DMS 273 (cell line): Measurements from ENCODE around the gene RNASET2.
"Not testable (repeated sequence)": the region's sequence is repeated elsewhere in the genome, so short reads cannot be mapped to it uniquely, and the experiment has no call there.

Experiments used
- DNase-seq: peaks from one replicate; lab custom pipeline; 2025; ENCODE audit not compliant: unreplicated experiment; lab: John Stamatoyannopoulos, UW

The RNASET2 gene

DNA sequence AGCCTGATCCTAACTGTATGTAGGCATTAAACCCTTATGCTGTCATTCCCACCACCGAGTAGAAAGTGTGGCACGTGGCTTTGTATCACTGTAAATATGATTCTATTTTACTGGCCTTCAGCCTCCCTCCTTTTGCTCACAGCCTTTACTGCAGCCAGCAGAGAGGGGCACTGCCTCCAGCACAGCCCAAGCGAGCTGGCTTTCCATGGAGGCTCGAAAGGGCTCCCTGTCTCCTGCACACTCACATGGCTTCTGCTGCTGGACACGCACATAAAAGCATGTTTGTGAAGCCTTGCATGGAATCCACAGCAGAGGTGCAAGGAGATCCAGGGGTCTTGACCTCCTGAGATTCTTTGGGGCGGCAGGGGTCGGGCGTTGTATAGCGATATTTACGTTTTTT lies 51.3 kb downstream of the RNASET2 start:
- DNase-seq: no peak

DNA sequence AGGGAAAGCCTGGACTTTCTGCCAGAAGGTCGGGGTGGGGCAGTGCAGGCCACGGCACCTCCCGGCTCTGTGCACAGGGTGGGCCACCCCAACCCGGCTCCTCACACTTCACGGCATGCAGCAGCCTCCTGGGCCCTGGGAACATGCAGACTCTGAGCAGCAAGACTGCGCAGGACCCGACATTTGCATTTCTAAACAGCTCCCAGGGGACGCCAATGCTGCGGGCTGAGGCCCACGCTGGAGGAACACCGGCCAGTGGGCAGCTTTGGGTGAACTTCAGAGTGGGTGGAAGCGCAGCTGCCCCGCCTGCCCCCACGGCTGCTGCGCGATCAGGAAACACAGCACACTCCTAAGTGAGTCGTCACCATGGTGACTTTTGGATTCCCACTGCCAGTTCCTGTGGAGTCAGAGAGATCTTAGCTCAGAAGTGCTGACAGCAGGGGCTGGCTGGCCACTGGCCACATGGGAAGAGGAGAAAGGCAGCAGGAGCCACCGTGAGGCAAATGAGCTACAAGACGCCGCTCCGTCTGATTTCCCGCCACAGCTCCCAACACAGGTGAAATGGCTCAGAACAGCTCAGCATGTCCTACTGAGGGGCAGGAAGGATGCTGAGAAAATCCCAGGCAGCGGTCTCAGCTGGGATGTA lies 52.1 kb downstream of the RNASET2 start:
- DNase-seq: peak; percentile 80

DNA sequence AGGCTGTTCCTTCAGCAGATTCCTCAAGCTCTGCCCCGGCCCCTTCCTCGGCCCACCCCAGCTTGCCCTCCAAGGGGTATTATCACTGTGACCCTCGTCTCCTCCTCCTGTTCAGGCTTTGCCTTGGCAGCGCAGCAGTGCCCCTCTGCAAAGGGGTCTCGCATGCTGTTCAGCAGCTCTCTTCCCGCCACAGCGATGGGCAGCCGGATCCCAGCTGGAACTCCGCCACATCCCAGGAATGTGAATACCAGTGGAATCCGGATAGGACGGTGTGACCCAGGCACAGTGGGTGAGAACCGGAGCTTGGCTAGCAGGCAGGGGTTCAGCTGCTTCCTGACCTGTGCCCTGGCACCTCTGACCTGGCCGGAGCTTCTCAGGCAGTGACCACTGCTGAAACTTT lies 52.9 kb downstream of the RNASET2 start:
- no peak for DNase-seq

DNA sequence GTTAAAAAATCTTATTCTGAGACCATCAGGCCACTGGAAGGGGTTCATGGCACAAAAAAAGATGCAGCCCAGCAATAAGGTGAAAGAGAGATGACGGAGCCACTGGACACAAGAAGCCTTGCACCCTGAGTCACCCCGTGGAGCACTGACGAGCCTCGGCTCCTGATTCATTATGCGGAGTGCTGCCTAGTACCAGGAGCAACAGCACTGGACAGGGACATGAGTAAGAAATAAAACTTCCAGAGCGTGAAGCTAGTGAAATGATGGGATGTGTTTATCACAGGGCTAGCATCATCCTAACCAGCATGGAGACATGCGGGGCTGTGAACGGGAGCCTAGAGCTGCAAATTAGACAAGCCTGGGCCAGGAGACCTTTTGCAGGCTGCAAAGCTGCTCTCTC lies 53.3 kb downstream of the RNASET2 start:
- no peak for DNase-seq

DNA sequence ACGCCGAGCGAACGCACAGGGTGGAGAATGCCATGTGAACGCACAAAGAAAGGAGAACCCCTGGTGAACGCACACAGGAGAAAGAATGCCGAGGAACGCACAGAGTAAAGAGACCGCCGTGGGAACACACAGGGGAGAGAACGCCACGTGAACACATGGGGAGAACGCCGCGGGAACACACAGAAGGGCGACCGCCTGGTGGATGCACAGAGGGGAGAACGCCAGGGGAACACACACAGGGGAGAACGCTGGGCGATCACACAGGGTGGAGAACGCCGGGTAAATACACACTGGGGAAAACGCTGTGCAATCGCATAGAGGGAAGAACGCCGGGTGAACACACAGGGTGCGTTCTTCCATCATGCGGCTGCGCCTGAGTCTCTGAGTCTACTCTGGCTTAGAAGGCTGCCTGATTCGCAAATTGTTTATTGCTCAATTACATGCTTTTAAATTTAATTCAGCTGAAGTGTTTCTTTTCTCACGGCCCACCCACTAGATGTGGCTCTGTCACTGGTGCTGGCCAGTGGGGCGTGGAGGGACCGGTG lies 54.1 kb downstream of the RNASET2 start:
- DNase-seq: no peak

DNA sequence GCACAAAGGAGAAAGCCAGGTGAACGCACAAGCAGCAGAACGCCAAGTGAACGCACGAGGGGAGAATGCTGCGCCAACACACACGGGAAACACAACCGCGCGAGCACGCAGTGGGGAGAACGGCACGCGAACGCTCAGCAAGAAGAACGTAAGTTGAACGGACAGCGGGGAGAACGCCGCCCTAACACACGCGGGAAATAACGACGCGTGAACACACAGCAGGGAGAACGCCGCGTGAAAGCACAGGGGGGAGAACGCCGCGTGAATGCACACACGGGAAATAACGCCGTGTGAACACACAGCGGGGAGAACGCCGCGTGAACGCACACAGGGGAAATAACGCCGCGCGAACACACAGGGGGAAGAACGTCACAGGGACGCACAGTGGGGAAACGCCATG lies 54.7 kb downstream of the RNASET2 start:
- DNase-seq: no peak

DNA sequence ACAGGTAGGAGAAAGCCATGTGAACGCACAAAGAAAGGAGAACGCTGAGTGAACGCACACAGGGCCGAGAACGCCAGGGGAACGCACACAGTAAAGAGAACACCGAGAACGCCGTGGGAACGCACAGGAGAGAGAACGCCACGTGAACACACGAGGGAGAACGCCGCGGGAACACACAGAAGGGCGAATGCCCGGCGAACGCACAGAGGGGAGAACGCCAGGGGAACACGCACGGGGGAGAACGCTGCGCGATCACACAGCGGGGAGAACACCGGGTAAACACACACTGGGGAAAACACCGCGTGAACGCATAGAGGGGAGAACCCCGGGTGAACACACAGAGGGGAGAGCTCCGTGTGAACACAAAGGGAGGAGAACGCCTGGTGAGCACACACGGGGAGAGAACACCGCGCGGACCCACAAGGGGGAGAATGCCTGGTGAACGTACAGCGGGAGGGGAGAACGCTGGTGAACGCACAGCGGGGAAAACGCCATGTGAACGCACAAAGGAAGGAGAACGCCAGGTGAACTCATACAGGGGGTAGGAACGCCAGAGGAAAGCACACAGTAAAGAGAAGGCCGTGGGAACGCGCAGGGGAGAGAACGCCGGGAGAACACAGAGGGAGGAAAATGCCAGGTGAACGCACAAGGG lies 55.3 kb downstream of the RNASET2 start:
- DNase-seq: no peak

DNA sequence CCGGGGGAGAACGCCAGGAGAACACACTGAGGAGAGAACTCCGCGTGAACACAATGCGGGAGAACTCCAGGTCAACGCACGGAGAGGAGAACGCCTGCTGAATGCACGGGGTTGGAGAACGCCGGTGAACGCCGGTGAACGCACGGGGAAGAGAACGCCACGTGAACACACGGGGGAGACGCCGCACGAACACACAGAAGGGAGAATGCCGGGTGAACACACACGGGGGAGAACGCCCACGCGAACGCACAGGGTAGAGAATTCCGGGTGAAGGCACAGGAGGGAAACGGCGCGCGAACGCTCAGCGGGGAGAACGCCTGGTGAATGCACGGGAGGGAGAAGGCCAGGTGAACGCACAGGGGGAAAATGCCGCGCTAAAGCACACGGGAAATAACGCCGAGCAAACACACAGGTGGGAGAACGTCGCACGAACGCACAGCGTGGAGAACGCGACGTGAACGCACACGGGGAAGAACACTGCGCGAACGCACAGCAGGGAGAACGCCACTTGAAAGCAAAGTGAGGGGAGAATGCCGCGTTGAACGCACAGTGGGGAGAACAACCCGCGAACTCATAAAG lies 56.1 kb downstream of the RNASET2 start:
- DNase-seq: no peak

DNA sequence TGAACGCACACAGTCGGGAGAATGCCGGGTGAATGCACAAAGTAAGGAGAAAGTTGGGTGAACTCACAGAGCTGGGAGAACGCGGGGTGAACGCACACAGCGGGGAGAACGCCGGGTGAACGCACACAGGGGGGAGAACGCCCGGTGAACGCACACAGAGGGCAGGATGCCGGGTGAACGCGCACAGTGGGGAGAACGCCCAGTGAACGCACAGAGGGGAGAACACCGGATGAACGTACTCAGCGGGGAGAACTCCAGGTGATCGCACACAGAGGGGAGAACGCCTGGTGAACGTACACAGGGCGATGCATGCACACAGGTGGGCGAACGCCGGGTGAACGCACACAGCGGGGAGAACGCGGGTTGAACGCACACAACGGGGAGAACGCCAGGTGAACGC lies 57.4 kb downstream of the RNASET2 start:
- no peak for DNase-seq

DNA sequence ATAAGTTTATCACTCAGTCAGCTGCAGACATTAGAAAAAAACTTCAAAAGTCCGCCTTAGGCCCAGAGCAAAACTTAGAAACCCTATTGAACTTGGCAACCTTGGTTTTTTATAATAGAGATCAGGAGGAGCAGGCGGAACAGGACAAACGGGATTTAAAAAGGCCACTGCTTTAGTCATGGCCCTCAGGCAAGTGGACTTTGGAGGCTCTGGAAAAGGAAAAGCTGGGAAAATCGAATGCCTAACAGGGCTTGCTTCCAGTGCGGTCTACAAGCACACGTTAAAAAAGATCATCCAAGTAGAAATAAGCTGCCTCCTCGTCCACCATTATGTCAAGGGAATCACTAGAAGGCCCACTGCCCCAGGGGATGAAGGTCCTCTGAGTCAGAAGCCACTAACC lies 61.7 kb downstream of the RNASET2 start:
- DNase-seq: not testable (repeated sequence)

DNA sequence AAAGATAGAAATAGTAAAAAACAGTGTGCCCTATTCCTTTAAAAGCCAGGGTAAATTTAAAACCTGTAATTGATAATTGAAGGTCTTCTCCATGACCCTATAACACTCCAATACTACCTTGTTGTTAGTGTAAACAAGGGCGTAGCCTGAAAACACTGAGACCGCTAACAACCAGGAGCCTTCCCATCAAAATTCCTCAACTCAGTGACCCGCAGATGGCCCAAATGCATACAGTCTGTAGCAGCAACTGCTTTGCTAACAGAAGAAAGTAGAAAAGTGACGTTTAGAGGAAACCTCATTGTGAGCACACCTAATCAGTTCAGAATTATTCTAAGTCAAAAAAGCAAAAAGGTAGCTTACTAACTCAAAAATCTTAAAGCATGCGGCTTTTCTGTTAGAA lies 63.9 kb downstream of the RNASET2 start:
- DNase-seq: not testable (repeated sequence)

DNA sequence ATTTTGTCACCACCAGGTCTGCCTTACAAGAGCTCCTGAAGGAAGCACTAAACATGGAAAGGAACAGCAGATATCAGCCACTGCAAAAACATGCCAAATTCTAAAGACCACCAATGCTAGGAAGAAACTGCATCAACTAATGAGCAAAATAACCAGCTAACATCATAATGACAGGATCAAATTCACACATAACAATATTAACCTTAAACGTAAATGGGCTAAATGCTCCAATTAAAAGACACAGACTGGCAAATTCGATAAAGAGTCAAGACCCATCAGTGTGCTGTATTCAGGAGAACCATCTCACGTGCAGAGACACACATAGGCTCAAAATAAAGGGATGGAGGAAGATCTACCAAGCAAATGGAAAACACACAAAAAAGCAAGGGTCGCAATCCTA lies 69.6 kb downstream of the RNASET2 start:
- not testable (repeated sequence) for DNase-seq

DNA sequence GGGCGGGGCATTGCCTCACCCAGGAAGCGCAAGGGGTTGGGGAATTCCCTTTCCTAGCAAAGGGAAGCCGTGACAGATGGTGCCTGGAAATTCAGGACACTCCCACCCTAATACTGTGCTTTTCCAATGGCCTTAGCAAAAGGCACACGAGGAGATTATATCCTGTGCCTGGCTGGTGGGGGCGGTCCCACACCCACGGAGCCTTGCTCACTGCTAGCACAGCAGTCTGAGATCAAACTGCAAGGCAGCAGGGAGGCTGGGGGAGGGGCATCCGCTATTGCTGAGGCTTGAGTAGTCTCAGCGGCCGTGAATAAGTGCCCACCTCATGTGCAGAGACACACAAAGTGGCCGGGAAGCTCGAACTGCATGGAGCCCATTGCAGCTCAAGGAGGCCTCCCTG lies 71.4 kb downstream of the RNASET2 start:
- DNase-seq: not testable (repeated sequence)

DNA sequence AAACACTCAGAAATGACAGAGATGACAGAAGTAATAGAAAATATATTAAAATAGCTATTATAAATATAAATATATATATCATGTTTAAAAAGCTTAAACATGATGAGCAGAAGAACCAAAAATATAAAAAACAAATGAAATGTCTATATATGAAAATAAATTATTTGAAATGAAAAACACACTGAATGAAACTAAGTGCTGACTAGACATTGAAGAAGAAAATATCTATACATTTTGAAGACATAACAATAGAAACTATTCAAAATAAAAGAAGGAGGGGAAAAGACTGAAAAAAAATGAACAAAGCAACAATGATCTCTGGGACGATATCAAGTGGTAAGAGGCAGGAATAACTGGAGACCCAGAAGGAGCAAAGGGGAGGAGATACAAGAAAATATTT lies 76.8 kb downstream of the RNASET2 start:
- no peak for DNase-seq
